Activated naive CD8-positive, alpha-beta T cell treated with anti-CD3 and anti-CD28 coated beads, Interleukin-2, amount 50 U/mL, for 24 hours (primary cell): Measurements from ENCODE around the gene MT1HL1.
A peak's percentile ranks its signal among the peaks of the same experiment; 100 is the strongest.
"Not testable (repeated sequence)": the region's sequence is repeated elsewhere in the genome, so short reads cannot be mapped to it uniquely, and the experiment has no call there.

Source experiments
- ATAC-seq: fragments of 150-1000 bp; cut with Tn5 transposase; one replicate; pipeline ENCODE4 v1.10.0; 2021
- DNase-seq: peaks from one replicate; pipeline ENCODE4 v3.0.0; 2021
- H3K27ac Mint-ChIP-seq: one replicate; pipeline ENCODE4 v1.8.0; 2021; ENCODE audit warnings: mild to moderate bottlenecking, mixed read lengths
- H3K27me3 Mint-ChIP-seq: one replicate; pipeline ENCODE4 v1.8.0; 2021; ENCODE audit warnings: mixed read lengths
- H3K36me3 Mint-ChIP-seq: one replicate; pipeline ENCODE4 v1.8.0; 2021; ENCODE audit warnings: low read depth, mixed read lengths
- H3K4me1 Mint-ChIP-seq: one replicate; pipeline ENCODE4 v1.8.0; 2021; ENCODE audit warnings: mixed read lengths
- H3K4me3 Mint-ChIP-seq: one replicate; pipeline ENCODE4 v1.8.0; 2021; ENCODE audit warnings: mild to moderate bottlenecking, moderate library complexity, mixed read lengths
- H3K9me3 Mint-ChIP-seq: one replicate; pipeline ENCODE4 v1.8.0; 2021; ENCODE audit warnings: mixed read lengths

Gene MT1HL1

DNA sequence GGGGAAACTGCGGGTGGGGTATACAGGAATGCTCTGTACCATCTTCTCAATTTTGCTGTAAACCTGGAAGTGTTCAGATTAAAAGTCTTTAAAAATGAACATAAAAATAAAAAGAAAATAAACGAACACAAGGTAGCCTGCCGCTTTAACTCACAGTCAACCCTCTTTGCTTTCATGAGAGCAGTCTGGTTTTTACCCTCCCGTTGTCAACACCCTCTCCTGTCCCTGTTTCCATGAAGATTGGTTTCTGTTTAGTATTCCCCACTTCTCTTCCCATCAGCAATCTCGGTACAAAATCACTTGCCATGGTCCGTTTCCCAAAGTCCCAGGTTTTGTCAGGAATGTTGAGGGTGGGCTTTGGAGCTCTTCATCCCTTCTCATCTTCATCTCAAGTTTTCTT is 28.8 kb downstream of the MT1HL1 start:
- no peak for ATAC-seq
- H3K4me1 Mint-ChIP-seq, result no peaks in the 10 kb centered on the region
- H3K36me3 Mint-ChIP-seq, result no peaks in the 10 kb centered on the region
- no peak overlapping the region for H3K4me3 Mint-ChIP-seq
- H3K27me3 Mint-ChIP-seq, result peaks cover 8% of the 10 kb centered on the region
- no peak overlapping the region for H3K27ac Mint-ChIP-seq
- H3K9me3 Mint-ChIP-seq, result peaks cover 6% of the 10 kb centered on the region
- DNase-seq, result no peak

DNA sequence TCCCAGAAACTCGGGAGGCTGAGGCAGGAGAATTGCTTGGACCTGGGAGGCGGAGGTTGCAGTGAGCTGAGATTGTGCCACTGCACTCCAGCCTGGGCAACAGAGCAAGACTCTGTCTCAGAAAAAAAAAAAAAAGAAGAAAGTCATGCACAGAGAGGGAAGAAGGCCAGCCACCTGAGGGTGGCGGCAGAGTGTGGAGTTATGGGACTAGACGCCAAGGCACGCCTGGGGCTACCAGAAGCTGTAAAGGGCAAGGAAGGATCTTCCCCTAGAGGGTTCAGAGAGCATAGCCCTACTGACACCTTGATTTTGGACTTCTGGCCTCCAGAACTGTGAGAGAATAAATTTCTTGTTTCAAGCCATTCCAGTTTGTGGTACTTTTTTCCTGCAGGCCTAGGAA is 30.2 kb downstream of the MT1HL1 start:
- ATAC-seq, H3K27ac Mint-ChIP-seq, DNase-seq, H3K36me3 Mint-ChIP-seq, H3K27me3 Mint-ChIP-seq, H3K9me3 Mint-ChIP-seq, H3K4me3 Mint-ChIP-seq, H3K4me1 Mint-ChIP-seq: not testable (repeated sequence)

- DNase-seq, result no peak
- no peaks in the 10 kb centered on the region for H3K36me3 Mint-ChIP-seq
Observed at GRCh38 chr1:236966636-236967035, 37.6 kb downstream of the MT1HL1 start.

GRCh38 chr1:236963920-236964319 is 40.3 kb downstream of the MT1HL1 start:
- no peak overlapping the region for H3K4me3 Mint-ChIP-seq
- no peak overlapping the region for H3K27ac Mint-ChIP-seq
- no peaks in the 10 kb centered on the region for H3K4me1 Mint-ChIP-seq
- peaks cover 22% of the 10 kb centered on the region for H3K9me3 Mint-ChIP-seq
- peaks cover 17% of the 10 kb centered on the region for H3K27me3 Mint-ChIP-seq
- no peaks in the 10 kb centered on the region for H3K36me3 Mint-ChIP-seq
- ATAC-seq, result no peak
- DNase-seq, result no peak

More at GRCh38 chr1:236966636-236967035, 37.6 kb downstream of the MT1HL1 start:
- Mint-ChIP-seq H3K9me3 (peaks cover 8% of the 10 kb centered on the region), H3K4me1 (no peaks in the 10 kb centered on the region), H3K4me3 (no peak overlapping the region), H3K27ac (peak overlapping the region; percentile 1), H3K27me3 (peaks cover 11% of the 10 kb centered on the region)
- no peak for ATAC-seq

- DNase-seq (no peak), ATAC-seq (no peak)
- Mint-ChIP-seq H3K27ac (no peak overlapping the region), H3K9me3 (peaks cover 34% of the 10 kb centered on the region), H3K36me3 (no peaks in the 10 kb centered on the region), H3K27me3 (peaks cover 13% of the 10 kb centered on the region), H3K4me3 (no peak overlapping the region), H3K4me1 (no peaks in the 10 kb centered on the region)
Observed at GRCh38 chr1:236959112-236959511, 45.1 kb downstream of the MT1HL1 start.

- H3K4me3 Mint-ChIP-seq, result no peak overlapping the region
- no peaks in the 10 kb centered on the region for H3K4me1 Mint-ChIP-seq
- H3K9me3 Mint-ChIP-seq, result peaks cover 28% of the 10 kb centered on the region
- ATAC-seq (no peak), DNase-seq (no peak)
- no peaks in the 10 kb centered on the region for H3K36me3 Mint-ChIP-seq
- no peak overlapping the region for H3K27ac Mint-ChIP-seq
- H3K27me3 Mint-ChIP-seq, result peaks cover 13% of the 10 kb centered on the region
Observed at GRCh38 chr1:236957235-236957634, 47.0 kb downstream of the MT1HL1 start.
